Skeletal muscle tissue (tissue), 4 donors: ENCODE measurements around the gene ROR2. TPM values are rescaled to one million over a fixed set of nuclear protein-coding genes. Genes with fewer than 3 reads are reported as not detected.

Experiments
- H3K27ac ChIP-seq: one replicate; pipeline ENCODE4 v1.7.0; 2013; ENCODE audit warnings: mild to moderate bottlenecking, low read depth, low read length, inconsistent platforms
- H3K27me3 ChIP-seq, 3 donors: one replicate each; pipeline ENCODE4 v1.7.0; 2013; ENCODE audit warnings: low read length in 3 of 3; ENCODE audit not compliant: control insufficient read depth in 3 of 3, insufficient read depth in 3 of 3
- H3K36me3 ChIP-seq, 3 donors: one replicate each; pipeline ENCODE4 v1.7.0; 2013; ENCODE audit warnings: low read length in 3 of 3; ENCODE audit not compliant: control insufficient read depth in 3 of 3, insufficient read depth in 3 of 3
- H3K4me1 ChIP-seq, 3 donors: one replicate each; pipeline ENCODE4 v1.7.0; 2013; ENCODE audit warnings: low read length in 3 of 3, mild to moderate bottlenecking in 3 of 3; ENCODE audit not compliant: control insufficient read depth in 3 of 3, insufficient read depth in 3 of 3
- H3K4me3 ChIP-seq, 3 donors: one replicate each; pipeline ENCODE4 v1.7.0; 2013; ENCODE audit warnings: low read length in 3 of 3
- H3K9ac ChIP-seq, 3 donors: one replicate each; pipeline ENCODE4 v1.7.0; 2013; ENCODE audit warnings: low read length in 3 of 3, mild to moderate bottlenecking in 3 of 3, moderate library complexity in 2 of 3, low read depth in 1 of 3
- H3K9me3 ChIP-seq, 3 donors: one replicate each; pipeline ENCODE4 v1.7.0; 2013; ENCODE audit warnings: low read length in 3 of 3; ENCODE audit not compliant: control insufficient read depth in 3 of 3
- total RNA-seq: library from RNA; depleted of rRNA; stranded (reverse); fragments of >200 nt; gene quantifications from one replicate; pipeline ENCODE4 v1.2.3, GENCODE V29; 2014
- donor health status: Osteomylitis.

The ROR2 gene
- total RNA-seq, 1 donor from 2014 or later, result 4.2 TPM

GRCh38 chr9:91750343-91750742 is 199.7 kb downstream of the ROR2 start:
- H3K9ac ChIP-seq, result no peak overlapping the region
- H3K36me3 ChIP-seq, result no peaks in the 10 kb centered on the region
- H3K27ac ChIP-seq, result no peak overlapping the region
- H3K4me1 ChIP-seq, result no peaks in the 10 kb centered on the region
- H3K9me3 ChIP-seq, result no peaks in the 10 kb centered on the region
- peaks cover 0 to 2% (median 0%) of the 10 kb centered on the region in 3 donors for H3K27me3 ChIP-seq
- no peak overlapping the region for H3K4me3 ChIP-seq

GRCh38 chr9:91746904-91747303 is 203.1 kb downstream of the ROR2 start:
- peaks cover 0 to 2% (median 0%) of the 10 kb centered on the region in 3 donors for H3K27me3 ChIP-seq
- H3K4me1 ChIP-seq, result no peaks in the 10 kb centered on the region
- no peak overlapping the region for H3K4me3 ChIP-seq
- no peak overlapping the region for H3K27ac ChIP-seq
- no peaks in the 10 kb centered on the region for H3K36me3 ChIP-seq
- H3K9ac ChIP-seq, result no peak overlapping the region
- H3K9me3 ChIP-seq, result no peaks in the 10 kb centered on the region

GRCh38 chr9:91746357-91746756 is 203.7 kb downstream of the ROR2 start:
- H3K4me1 ChIP-seq, result no peaks in the 10 kb centered on the region
- H3K4me3 ChIP-seq, result no peak overlapping the region
- H3K27me3 ChIP-seq, result peaks cover 0 to 2% (median 0%) of the 10 kb centered on the region in 3 donors
- H3K9me3 ChIP-seq, result no peaks in the 10 kb centered on the region
- no peaks in the 10 kb centered on the region for H3K36me3 ChIP-seq
- H3K9ac ChIP-seq, result no peak overlapping the region
- H3K27ac ChIP-seq, result no peak overlapping the region

GRCh38 chr9:91744114-91744513 is 205.9 kb downstream of the ROR2 start:
- no peak overlapping the region for H3K4me3 ChIP-seq
- no peak overlapping the region for H3K27ac ChIP-seq
- no peaks in the 10 kb centered on the region for H3K9me3 ChIP-seq
- H3K36me3 ChIP-seq, result no peaks in the 10 kb centered on the region
- H3K27me3 ChIP-seq, result peaks cover 0 to 3% (median 2%) of the 10 kb centered on the region in 3 donors
- no peaks in the 10 kb centered on the region for H3K4me1 ChIP-seq
- no peak overlapping the region for H3K9ac ChIP-seq

- no peaks in the 10 kb centered on the region for H3K36me3 ChIP-seq
- no peak overlapping the region for H3K4me3 ChIP-seq
- no peaks in the 10 kb centered on the region for H3K9me3 ChIP-seq
- no peak overlapping the region for H3K9ac ChIP-seq
- H3K4me1 ChIP-seq, result no peaks in the 10 kb centered on the region
- H3K27me3 ChIP-seq, result peaks cover 0 to 7% (median 3%) of the 10 kb centered on the region in 3 donors
- no peak overlapping the region for H3K27ac ChIP-seq
Observed at GRCh38 chr9:91741522-91741921, 208.5 kb downstream of the ROR2 start.

GRCh38 chr9:91740701-91741100 is 209.3 kb downstream of the ROR2 start:
- Histone ChIP-seq H3K4me1 (no peaks in the 10 kb centered on the region), H3K27ac (no peak overlapping the region), H3K27me3 (peaks cover 0 to 7% (median 6%) of the 10 kb centered on the region in 3 donors), H3K36me3 (no peaks in the 10 kb centered on the region), H3K4me3 (no peak overlapping the region), H3K9me3 (no peaks in the 10 kb centered on the region), H3K9ac (no peak overlapping the region)

- Histone ChIP-seq H3K9me3 (no peaks in the 10 kb centered on the region), H3K9ac (no peak overlapping the region), H3K27ac (no peak overlapping the region), H3K4me1 (peaks cover 0 to 2% (median 0%) of the 10 kb centered on the region in 3 donors), H3K36me3 (no peaks in the 10 kb centered on the region), H3K27me3 (peaks cover 0 to 7% (median 6%) of the 10 kb centered on the region in 3 donors), H3K4me3 (no peak overlapping the region)
Observed at GRCh38 chr9:91736898-91737601, 213.0 kb downstream of the ROR2 start.

GRCh38 chr9:91736311-91736710 is 213.7 kb downstream of the ROR2 start:
- no peaks in the 10 kb centered on the region for H3K9me3 ChIP-seq
- no peak overlapping the region for H3K27ac ChIP-seq
- peaks cover 0 to 7% (median 6%) of the 10 kb centered on the region in 3 donors for H3K27me3 ChIP-seq
- no peak overlapping the region for H3K4me3 ChIP-seq
- no peaks in the 10 kb centered on the region for H3K36me3 ChIP-seq
- peaks cover 0 to 2% (median 0%) of the 10 kb centered on the region in 3 donors for H3K4me1 ChIP-seq
- no peak overlapping the region for H3K9ac ChIP-seq

GRCh38 chr9:91735049-91735448 is 215.0 kb downstream of the ROR2 start:
- H3K27ac ChIP-seq, result no peak overlapping the region
- H3K36me3 ChIP-seq, result no peaks in the 10 kb centered on the region
- no peaks in the 10 kb centered on the region for H3K9me3 ChIP-seq
- peaks cover 0 to 7% (median 6%) of the 10 kb centered on the region in 3 donors for H3K27me3 ChIP-seq
- H3K4me1 ChIP-seq, result peaks cover 0 to 2% (median 0%) of the 10 kb centered on the region in 3 donors
- no peak overlapping the region for H3K4me3 ChIP-seq
- H3K9ac ChIP-seq, result no peak overlapping the region

- peaks cover 0 to 7% (median 4%) of the 10 kb centered on the region in 3 donors for H3K27me3 ChIP-seq
- H3K4me3 ChIP-seq, result no peak overlapping the region
- no peak overlapping the region for H3K27ac ChIP-seq
- H3K36me3 ChIP-seq, result no peaks in the 10 kb centered on the region
- no peaks in the 10 kb centered on the region for H3K9me3 ChIP-seq
- H3K4me1 ChIP-seq, result peaks cover 0 to 2% (median 0%) of the 10 kb centered on the region in 3 donors
- H3K9ac ChIP-seq, result no peak overlapping the region
Observed at GRCh38 chr9:91734371-91734981, 215.6 kb downstream of the ROR2 start.
